HG02571 (cell line): Measurements from ENCODE around the gene CILP2.
A peak's percentile ranks its signal among the peaks of the same experiment; 100 is the strongest.

Experiments
- ATAC-seq: cut with Tn5 transposase; IDR thresholded peaks from one replicate; pipeline ENCODE4 v1.9.1; 2021; ENCODE audit warnings: mild to moderate bottlenecking, moderate library complexity; ENCODE audit not compliant: unreplicated experiment

Gene CILP2

DNA sequence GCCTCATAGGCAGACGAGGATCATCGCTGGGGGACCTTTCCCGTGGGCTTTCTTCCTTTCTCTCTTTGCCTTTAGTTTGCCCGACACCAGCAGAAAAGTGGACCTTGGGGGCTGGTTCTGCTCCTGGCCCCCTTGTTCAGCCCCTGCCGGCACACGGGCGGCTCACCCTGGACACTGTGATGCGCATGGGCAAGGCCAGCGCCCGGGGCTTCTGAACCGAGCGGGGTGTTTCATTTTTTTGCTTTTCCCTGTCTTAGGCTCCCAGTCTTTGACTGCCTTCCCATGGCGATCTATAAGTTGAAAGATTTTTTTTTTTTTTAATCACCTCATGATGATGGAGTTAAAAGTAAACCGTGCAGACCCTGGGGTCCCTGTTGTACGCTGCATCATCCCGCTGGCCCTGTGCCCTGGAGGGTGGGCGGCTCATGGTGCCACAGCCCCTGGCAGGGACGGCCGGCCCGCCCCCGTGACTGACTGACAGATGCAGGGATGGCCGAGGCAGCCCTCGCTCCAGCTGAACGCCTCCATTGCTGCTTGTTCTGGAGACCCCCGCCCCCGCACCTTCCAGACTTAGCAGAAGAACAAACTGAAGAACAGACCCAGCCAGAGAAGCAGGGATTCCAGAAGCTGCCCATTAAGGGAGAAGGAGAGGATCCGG, 32.3 kb upstream of the CILP2 start:
- no peak for ATAC-seq

DNA sequence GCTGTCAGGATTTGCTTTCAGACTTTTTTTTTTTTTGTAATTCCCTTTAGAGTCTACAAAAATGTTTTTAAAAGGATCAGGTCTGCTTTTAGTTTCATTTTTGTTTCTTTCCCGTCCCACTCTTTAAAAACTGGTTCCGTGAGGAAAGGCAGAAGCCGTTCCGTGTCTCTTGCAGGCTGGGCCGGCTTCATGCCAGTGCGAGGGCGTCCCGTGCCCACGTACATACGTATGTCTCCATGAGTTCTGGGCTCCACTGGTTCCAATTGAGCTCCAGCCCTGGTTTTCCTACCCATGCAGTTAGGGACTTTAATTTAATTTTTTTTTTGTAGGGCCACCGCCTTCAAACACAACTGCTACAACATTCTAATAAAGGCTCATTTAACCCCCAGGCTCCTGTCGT, 31.5 kb upstream of the CILP2 start:
- no peak for ATAC-seq

DNA sequence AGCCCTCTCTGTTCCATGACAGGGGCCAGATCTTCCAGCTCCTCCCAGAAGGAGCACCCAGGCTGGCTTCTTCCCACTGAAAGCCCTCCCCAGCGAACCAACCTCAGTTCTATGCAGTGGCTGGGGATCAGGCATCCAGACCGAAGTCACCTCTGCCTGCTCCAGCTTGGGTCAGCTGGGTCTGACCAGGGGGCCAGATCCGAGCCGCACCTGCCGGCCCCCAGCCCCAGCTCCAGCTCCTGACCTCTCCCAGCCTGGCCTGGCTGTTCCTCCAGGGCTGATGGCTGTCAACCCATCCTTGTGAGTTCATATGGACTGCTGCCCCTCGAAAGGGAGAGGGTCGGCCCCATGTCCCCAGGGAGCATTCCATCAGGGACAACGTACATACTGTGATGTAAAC, 30.7 kb upstream of the CILP2 start:
- ATAC-seq = no peak

DNA sequence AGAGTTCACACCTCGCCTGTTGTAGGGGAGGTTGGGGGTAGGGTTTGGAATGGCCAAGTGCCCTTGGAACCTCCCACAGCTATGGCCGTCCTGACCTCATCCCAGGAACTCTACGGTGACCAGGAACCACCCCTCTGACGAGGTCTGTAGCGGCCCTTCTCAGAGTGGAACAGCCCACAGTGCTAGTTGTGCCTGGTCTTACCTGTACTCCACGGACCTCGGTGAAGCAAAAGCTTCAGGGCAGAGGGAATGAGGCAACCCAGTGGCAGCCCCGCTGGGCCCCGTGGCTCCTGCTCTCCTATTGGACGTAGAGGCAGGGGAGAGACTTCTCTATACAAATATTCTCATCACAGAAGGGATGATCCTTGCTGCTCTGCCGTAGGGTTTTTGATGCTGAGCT, 29.8 kb upstream of the CILP2 start:
- ATAC-seq = no peak

DNA sequence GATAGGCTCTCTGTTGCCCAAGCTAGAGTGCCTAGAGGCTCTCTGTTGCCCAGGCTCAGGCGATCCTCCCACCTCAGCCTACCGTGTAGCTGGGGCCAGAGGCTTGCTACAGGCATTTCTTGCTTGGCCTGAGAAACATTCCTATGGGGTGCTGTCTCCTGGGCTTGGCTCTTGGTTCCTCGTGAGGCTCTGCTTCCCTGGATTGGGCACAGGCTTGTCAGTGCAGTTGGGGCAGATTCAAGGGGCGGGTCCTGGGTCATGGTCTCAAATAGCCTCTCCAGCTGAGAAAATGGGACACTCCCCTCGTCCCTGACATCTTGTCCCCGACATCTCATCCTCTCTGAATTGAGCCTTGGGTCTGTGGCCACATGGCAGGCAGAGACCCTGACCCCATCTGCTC, 27.6 kb upstream of the CILP2 start:
- no peak for ATAC-seq

DNA sequence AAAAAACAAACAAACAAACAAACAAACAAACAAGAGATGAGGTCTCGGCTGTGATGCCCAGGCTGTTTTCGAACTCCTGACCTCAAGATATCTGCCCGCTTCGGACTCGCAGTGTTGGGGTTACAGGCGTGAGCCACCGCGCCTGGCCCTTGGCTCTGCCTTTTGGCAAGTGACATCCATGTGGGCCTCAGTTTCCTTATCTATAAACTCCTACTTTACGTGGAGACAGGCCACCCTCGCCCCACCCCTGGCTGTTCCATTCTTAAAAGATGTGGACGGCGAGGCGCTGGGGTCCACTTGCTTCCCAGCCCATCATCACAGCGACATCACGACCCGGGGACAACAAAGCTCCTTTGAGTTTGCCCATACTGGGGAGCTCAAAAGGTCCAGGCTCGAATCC, 24.4 kb upstream of the CILP2 start:
- no peak for ATAC-seq

DNA sequence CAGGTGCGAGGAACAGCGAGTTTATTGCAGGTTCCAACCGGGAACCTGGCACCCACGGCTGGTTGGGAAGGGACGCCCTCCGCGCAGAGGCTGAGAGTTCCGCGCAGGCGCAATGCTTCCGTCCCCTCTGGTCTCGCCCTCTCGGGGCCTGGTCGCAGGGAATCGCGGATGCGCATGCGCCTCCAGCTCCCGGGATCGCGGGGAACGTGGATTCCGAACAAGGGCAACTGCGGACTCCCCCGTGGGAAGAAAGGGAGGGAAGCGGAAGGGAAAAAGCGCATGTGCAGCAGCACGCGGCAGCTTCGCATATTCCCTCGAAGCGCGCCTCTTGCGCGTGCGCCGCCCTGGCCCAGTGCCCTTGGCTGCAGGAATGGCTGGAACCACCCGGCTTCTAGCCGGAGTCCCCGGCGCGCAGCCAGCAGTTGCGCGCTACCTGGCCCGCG, 23.8 kb upstream of the CILP2 start:
- no peak for ATAC-seq

DNA sequence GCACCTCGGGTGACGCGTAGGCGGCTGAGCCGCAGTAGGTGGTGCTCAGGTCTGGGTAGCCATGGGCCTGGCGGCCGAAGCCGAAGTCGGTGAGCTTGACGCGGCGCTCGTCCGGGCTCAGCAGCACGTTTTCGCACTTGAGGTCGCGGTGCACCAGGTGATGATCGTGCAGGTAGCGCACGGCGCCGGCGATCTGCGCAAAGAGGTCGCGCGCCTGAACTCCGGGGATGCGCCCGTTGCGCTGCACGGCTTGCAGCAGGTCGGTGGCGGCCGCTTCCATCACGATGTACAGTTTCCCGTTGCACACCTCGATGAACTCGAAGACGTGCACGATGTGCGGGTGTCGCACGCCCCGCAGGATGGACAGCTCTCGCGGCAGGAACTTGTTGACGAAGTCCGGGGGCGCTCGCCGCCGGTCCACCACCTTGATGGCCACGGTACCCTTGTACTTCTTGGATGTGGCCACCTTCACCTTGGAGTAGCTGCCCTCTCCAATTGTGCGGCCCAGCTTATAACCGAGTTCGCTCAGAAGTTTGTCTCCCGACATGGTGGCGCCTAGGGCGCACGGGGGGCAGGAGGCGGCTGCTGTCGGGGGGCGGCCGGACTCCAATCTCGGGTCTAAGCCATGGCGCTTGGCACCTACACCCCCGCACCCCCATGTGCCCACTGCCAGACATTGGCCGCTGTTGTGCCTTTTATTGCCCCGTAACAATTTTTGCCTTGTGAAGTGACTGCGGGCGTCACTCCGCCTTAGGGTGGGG, 23.0 kb upstream of the CILP2 start, which contains the start of gene TSSK6:
TSSK6 (minus strand) TSS at position 668 of the 761 bp plus-strand sequence; CDS start at position 547, 121 bp downstream.
- ATAC-seq = no peak

DNA sequence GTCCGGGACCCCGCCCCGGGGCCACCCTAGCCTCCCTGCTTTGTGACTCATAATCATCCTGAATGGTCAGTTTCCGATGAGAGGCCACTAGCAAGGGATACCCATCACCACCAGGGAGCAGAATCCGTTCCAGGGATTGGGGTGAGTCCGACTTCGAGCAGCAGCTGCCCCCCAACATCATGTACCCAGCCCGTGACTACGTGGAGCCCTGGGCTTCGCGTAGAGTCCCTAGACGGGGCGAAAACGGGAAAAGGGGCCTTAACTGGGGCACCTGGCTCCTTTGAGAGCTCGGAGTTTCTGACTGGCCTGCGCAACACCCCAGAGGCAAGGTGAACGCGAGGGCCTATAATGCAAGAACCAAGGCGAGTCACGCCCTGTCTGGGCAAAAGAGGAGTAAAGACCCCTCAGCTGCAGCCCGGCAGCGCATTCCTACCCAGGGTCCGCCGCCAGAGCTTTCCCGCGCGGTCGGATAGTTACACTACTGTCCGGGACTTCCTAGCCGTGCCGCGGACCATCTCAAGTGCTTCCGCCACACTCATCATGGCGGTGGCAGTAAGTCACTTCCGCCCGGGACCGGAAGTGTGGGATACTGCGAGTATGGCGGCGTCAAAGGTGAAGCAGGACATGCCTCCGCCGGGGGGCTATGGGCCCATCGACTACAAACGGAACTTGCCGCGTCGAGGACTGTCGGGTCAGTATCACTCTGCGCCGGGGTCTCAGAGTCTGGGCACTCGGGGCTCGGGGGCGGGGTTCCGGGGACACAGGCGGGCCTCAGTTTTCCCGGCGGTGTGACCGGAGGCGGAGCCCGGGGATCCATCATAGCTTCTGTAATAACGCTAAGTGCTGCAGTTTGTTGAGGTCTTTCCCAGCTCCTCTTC, 22.2 kb upstream of the CILP2 start, which contains the start of gene NDUFA13:
NDUFA13 (plus strand) TSS at position 584 of the 878 bp plus-strand sequence; CDS start at position 598, 14 bp downstream.
- peak; percentile 81 for ATAC-seq

DNA sequence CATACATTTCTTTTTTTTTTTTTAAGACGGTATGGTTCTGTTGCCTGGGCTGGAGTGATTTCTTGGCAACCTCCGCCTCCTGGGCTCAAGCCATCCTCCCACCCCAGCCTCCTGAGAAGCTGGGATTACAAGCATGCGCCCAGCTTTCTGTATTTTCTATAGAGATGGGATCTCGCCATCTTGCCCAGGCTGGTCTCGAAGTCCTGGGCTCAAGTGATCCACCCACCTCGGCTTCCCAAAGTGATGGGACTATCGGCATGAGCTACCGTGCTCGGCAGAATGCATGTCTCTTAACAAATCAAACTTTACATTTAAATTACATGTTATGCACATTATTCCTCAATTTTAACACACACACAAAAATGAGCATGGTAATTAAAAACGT, 20.8 kb upstream of the CILP2 start:
- no peak for ATAC-seq

DNA sequence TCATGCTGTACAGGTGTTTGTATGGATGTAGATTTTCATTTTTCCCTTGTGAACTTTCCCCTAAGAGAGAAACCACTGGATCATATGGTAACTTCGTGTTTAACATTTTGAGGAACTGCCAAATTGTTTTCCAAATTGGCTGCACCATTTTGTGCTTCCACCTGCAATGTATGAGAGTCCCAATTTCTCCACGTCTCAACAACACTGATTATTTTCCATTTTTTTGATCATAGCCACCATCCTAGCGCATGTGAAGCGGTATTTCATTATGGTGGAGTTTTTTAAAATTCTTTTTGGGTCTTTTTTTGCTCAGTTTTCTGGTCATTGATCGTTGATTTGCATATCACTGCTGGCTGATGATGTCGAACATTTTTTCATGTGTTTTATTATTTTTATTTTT, 17.1 kb upstream of the CILP2 start:
- no peak for ATAC-seq

DNA sequence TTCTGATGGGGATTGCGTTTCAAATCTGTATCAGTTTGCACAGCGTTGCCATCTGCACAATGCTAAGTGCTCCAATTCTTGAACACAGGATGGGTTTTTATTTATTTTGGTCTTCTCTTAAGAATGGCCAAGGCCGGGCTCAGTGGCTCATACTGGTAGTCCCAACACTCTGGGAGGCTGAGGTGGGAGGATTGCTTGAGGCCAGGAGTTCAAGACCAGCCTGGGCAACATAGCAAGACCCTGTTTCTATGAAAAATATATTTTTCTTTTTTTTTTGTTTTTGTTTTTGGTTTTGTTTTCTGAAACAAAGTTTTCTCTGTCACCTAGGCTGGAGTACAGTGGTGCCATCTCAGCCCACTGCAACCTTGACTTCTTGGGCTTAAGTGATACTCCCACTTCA, 14.9 kb upstream of the CILP2 start:
- ATAC-seq = no peak

DNA sequence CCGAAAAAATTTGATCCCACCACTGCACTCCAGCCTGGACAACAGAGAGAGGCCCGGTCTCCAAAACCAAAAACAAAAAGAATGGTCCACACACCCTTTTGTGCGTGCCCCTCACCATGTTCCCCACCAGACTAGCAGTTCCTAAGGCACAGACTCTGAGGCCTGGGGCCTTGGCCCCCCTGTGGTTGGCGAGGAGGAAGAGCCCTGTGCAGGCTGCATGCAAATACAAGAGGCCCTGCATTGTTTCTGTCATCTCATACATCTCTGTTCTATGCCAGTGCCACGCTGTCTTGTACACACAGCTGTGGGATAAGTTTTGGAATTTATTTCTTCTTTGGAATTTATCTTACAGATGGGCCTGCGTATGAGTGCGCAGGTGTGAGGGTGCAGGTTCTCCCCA, 14.0 kb upstream of the CILP2 start:
- no peak for ATAC-seq

DNA sequence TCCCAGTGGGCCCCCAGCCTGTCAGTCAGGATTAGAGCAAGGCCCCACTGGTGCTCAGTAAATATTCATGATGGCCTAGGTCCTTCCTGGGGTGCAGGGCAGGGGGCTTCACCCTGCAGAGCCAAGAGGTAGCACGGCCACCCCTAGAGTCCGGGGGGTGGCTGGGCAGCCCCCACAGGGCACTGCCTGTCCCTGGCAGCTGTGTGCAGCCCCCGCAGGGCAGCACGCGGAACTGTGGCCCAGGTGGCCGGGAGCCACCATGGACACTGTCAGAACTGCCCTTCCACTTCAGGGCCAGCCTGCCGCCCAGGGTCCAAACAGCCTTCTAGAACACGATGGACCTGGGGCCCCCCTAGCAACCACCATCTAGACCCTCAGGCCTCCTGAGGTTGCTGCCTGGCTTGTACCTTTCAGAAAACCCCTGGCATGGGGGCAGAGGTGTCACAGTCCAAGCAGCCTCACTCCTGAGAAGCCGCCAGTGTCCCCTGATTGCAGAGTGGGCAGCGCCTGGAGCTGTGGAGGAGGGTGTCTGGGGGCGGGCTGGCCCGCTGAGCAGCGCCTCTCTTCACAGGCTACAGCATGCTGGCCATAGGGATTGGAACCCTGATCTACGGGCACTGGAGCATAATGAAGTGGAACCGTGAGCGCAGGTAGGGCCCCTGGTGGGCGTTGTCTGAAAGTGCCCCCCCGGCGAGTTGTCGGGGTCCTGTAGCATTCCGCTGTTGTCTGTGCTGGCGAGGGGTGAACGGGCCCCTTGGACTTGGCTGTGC, 12.3 kb upstream of the CILP2 start:
- no peak for ATAC-seq

DNA sequence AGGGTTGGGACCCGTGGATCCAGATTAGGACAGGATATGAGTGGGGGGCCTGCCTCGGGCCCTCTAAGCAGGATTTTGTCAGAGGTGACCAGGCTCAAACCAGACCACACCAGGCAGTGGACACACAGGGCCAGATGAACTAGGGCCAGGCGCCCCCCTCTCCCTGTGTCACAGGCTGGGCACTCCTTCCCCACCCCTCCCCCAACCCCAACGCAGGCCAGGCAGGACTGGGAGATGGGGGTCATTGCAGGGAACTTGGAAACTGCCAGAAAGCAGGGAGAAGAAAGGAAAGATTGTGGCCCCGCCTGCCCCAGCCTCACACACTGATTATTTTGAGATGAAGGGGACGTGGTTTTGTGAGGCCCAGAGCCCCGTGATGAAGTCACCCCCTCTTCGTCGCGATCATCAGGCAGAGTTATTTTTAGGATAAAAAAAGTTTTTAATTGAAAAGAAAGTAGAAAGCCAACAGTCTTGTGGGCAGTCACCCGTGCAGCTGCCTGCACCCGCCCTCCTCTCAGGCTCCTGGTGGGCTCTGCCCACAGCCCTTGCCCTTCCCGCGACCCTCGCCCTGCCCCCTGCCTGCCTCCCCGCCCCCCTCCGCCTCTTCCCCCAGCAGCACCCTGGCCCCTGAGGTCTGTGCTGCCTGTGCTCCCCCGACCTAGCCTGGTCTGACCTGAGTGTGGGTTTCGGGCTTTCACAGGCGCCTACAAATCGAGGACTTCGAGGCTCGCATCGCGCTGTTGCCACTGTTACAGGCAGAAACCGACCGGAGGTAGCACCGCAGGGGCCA, 11.3 kb upstream of the CILP2 start:
- ATAC-seq = no peak

DNA sequence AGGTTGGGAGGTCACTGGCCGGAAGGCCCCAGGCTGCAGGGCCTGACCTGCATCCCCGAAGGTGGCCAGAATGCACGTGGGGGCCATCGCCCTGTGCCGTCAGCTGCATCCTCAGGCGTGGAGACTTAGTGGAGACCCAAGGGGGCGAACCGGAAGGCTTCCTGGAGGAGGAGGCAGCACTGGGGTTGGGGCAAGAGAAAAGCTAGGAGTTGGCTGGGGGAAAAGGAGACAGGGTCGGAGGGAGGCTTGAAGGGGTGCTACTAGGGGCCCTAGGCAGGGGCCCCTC, 10.8 kb upstream of the CILP2 start:
- no peak for ATAC-seq

DNA sequence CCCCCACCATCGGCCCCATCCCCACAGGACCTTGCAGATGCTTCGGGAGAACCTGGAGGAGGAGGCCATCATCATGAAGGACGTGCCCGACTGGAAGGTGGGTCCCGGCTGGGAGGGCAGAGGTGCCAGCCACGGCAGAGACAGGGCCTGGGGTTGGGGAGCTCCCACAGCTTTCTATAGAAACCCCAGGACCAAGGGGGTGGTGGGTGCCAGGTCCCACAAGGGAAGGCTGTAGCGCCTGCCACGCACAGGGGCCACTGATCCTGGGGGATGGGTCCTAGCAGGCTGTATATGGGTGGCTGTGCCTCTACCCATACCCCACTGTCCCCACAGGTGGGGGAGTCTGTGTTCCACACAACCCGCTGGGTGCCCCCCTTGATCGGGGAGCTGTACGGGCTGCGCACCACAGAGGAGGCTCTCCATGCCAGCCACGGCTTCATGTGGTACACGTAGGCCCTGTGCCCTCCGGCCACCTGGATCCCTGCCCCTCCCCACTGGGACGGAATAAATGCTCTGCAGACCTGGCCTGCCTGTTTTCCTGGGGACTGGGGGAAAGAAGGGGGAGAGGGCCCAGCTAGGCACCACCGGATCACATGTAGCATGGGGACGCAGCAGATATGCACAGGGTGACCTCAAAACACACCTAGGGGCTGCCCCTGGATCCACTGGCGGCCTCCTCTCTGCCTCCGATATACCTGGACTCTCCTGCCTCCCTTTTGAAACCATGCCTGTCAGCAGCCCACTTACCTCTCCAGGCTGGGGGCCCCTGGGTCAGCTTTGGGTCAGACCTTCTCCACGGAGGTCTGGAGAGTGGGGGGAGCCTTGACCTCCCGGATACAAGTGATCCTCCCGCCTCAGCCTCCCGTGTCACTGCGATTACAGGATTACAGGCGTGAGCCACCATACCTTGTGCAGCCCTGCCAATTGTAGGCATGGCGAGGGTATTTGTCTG, 10.1 kb upstream of the CILP2 start:
- ATAC-seq = no peak

DNA sequence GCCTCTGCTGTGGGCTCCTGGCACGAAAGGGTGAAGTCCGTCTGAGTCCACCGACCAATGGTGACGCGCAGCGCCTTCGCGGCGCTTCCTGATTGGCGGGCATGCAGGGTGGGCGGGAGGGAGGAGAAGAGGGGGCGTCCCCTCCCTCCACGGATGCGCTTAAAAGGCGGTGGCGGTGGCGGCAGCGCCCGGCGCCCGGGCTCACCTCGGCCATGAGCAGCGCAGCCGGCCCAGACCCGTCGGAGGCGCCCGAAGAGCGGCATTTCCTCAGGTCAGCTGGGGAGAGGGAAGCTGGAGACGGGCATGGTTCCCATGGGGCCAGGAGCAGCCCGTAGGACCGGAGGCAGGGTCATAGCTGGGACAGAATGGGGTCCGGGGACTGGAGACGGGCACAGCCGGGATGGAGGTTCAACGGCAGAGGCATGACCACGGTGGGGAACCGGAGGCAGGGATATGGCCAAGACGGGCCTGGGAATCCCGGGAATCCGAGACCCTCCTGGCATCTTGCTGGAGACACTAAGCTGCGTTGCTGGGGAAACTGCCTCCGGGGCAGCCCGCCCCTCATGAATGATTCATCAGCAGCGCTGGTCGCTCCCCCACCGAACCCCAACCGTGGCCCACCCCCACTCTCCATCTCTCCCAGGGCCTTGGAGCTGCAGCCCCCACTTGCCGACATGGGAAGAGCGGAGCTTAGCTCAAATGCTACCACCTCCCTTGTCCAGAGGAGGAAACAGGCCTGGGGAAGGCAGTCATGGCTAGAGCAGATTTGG, 9.2 kb upstream of the CILP2 start, which contains the start of gene YJEFN3:
YJEFN3 (plus strand) TSS at position 191 of the 770 bp plus-strand sequence; CDS start at position 213, 22 bp downstream.
- ATAC-seq = no peak
